Endothelial cell of umbilical vein (primary cell): Measurements from ENCODE around the gene GSK3A. TPM values are rescaled to one million over a fixed set of nuclear protein-coding genes. Genes with fewer than 3 reads are reported as not detected.
A peak's percentile ranks its signal among the peaks of the same experiment; 100 is the strongest.

Experiments
- Bru-seq: library from RNA; stranded (reverse); fragments of 400-500 nt; gene quantifications from one replicate; lab custom pipeline; 2021; lab: Mats Ljungman, UMichigan
- BruChase-seq, 2 experiments: library from RNA; stranded (reverse); fragments of 400-500 nt; gene quantifications; one replicate each; lab custom pipeline; 2021; lab: Mats Ljungman, UMichigan
- BruUV-seq: library from RNA; stranded (reverse); fragments of 400-500 nt; replicated peaks from 2 replicates; lab custom pipeline; 2021; lab: Mats Ljungman, UMichigan
- CTCF ChIA-PET: fragments of 300-600, 350-600 bp; sonication (Branson Sonifier 250); formaldehyde crosslinking; loops from one replicate; lab custom pipeline; 2021; ENCODE audit warnings: antibody characterized with exemption, inconsistent platforms; lab: Charles Lee
- POLR2A ChIA-PET: fragments of 300-600, 350-600 bp; sonication (Branson Sonifier 250); formaldehyde crosslinking; loops from one replicate; lab custom pipeline; 2021; ENCODE audit warnings: antibody characterized with exemption, inconsistent platforms; lab: Charles Lee
- DNase-seq: peaks from one replicate; pipeline ENCODE4 v3.0.0-alpha.2; 2011; ENCODE audit warnings: low read depth, low spot score
- FAIRE-seq: peaks from 2 replicates; lab custom pipeline; 2011; peaks lifted over from hg19 to GRCh38; lab: Jason Lieb, UNC
- H2AFZ ChIP-seq: 2 replicates; pipeline ENCODE4 v1.6.0; 2012; ENCODE audit warnings: low read depth, low read length, control low read depth, inconsistent platforms
- H3K27ac ChIP-seq: 2 replicates; pipeline ENCODE4 v1.5.1; 2011; ENCODE audit warnings: low read depth, mild to moderate bottlenecking, control low read depth, low read length, moderate library complexity; ENCODE audit not compliant: insufficient read depth
- H3K27me3 ChIP-seq, 2 experiments: 2 replicates each; pipeline versions ENCODE4 v1.6.0 to v1.6.1; 2011; ENCODE audit warnings: low read length in 2 of 2, mixed read lengths in 1 of 2; ENCODE audit not compliant: control insufficient read depth in 2 of 2, insufficient read depth in 2 of 2
- H3K36me3 ChIP-seq, 2 experiments: 2 replicates in 1 of 2; 3 replicates in 1 of 2; pipeline ENCODE4 v1.5.1; 2011; ENCODE audit warnings: low read length in 2 of 2, mild to moderate bottlenecking in 1 of 2, moderate library complexity in 1 of 2; ENCODE audit not compliant: control insufficient read depth in 2 of 2, insufficient read depth in 2 of 2; ENCODE audit errors: extremely low read depth in 1 of 2
- H3K4me1 ChIP-seq: 3 replicates; pipeline ENCODE4 v1.5.1; 2011; ENCODE audit warnings: mild to moderate bottlenecking, low read length; ENCODE audit not compliant: control insufficient read depth, insufficient read depth; ENCODE audit errors: extremely low read depth
- H3K4me2 ChIP-seq: 2 replicates; pipeline ENCODE4 v1.6.1; 2011; ENCODE audit warnings: low read length, control low read depth, mixed read lengths; ENCODE audit not compliant: insufficient read depth
- H3K4me3 ChIP-seq, 3 experiments: fragments of 200-600 bp in 1 of 3; sonication (generic), shearing (Covaris generic) in 1 of 3; replicated peaks in 1 of 3; 2 replicates each; pipeline ENCODE4 v1.5.1; 2011 to 2016; ENCODE audit warnings: control low read depth in 3 of 3, low read length in 3 of 3, mild to moderate bottlenecking in 2 of 3, inconsistent platforms in 1 of 3, low read depth in 1 of 3, moderate library complexity in 1 of 3; ENCODE audit not compliant: insufficient read depth in 1 of 3
- H3K79me2 ChIP-seq: 2 replicates; pipeline ENCODE4 v1.6.0; 2012; ENCODE audit warnings: low read length, inconsistent platforms; ENCODE audit not compliant: control insufficient read depth, insufficient read depth
- H3K9ac ChIP-seq: replicated peaks from 2 replicates; pipeline ENCODE3; 2011; ENCODE audit warnings: low read length, control low read depth; ENCODE audit not compliant: insufficient read depth; ENCODE audit errors: extremely low read depth
- H3K9me1 ChIP-seq: replicated peaks from 3 replicates; pipeline ENCODE4 v1.6.0; 2011; ENCODE audit warnings: mild to moderate bottlenecking, low read length; ENCODE audit not compliant: control insufficient read depth, insufficient read depth; ENCODE audit errors: extremely low read depth
- H3K9me3 ChIP-seq: replicated peaks from 2 replicates; pipeline ENCODE4 v1.5.1; 2012; ENCODE audit warnings: low read length, inconsistent platforms; ENCODE audit not compliant: control insufficient read depth, insufficient read depth
- H4K20me1 ChIP-seq: replicated peaks from 2 replicates; pipeline ENCODE3; 2011; ENCODE audit warnings: mild to moderate bottlenecking, low read length; ENCODE audit not compliant: control insufficient read depth, insufficient read depth; ENCODE audit errors: extremely low read depth
- EZH2 ChIP-seq: IDR thresholded peaks from 2 replicates; pipeline ENCODE4 v1.6.1; 2012; ENCODE audit warnings: borderline replicate concordance, low read depth, mild to moderate bottlenecking, moderate library complexity, low read length, inconsistent platforms; ENCODE audit not compliant: severe bottlenecking
- FOS ChIP-seq: IDR thresholded peaks from 2 replicates; pipeline ENCODE4 v1.6.1; 2011; ENCODE audit warnings: mild to moderate bottlenecking, low read length, moderate library complexity, borderline replicate concordance; ENCODE audit not compliant: insufficient read depth
- GATA2 ChIP-seq: IDR thresholded peaks from 2 replicates; pipeline ENCODE4 v1.7.0; 2011; ENCODE audit warnings: low read depth, mild to moderate bottlenecking, moderate library complexity, mixed read lengths, low read length; ENCODE audit not compliant: insufficient read length, insufficient read depth
- JUN ChIP-seq: IDR thresholded peaks from 2 replicates; pipeline ENCODE4 v1.6.1; 2011; ENCODE audit warnings: borderline replicate concordance, low read depth; ENCODE audit not compliant: insufficient read length, insufficient read depth
- MYC ChIP-seq: IDR thresholded peaks from one replicate; pipeline ENCODE4 v1.6.1; 2011; ENCODE audit warnings: mild to moderate bottlenecking, low read depth, low read length
- POLR2A ChIP-seq: IDR thresholded peaks from 2 replicates; pipeline ENCODE4 v1.6.1; 2012; ENCODE audit warnings: low read depth, mild to moderate bottlenecking, control low read depth, low read length
- POLR2AphosphoS5 ChIP-seq: IDR thresholded peaks from 2 replicates; pipeline ENCODE4 v1.6.1; 2012; ENCODE audit warnings: low read depth, mild to moderate bottlenecking, control low read depth, low read length, moderate library complexity; ENCODE audit not compliant: insufficient read depth
- dilution Hi-C: fragments of 300-500 bp; cut with MboI; formaldehyde crosslinking; loops from one replicate; pipeline ENCODE4 v1.15.0; 2019; ENCODE audit warnings: low sequenced_read_pairs; ENCODE audit not compliant: extremely low pct_ligation_motif_present
- intact Hi-C: fragments of 100-400 bp; cut with micrococcal nuclease; formaldehyde crosslinking; loops from one replicate; pipeline ENCODE4 v1.10.0; 2022
- long read RNA-seq: library from polyadenylated mRNA; stranded (forward); transcript quantifications from one replicate; pipeline ENCODE4 v2.0.0, GENCODE V29; 2021
- polyA minus RNA-seq, 3 experiments: library from RNA; depleted of rRNA, polyadenylated mRNA; stranded (reverse); fragments of >200 nt; gene quantifications; 1 replicate in 1 of 3; 2 replicates in 2 of 3; pipeline ENCODE4 v1.2.3, GENCODE V29; 2011
- polyA plus RNA-seq, 4 experiments: library from polyadenylated mRNA; depleted of rRNA in 3 of 4; stranded (reverse) in 3 of 4; unstranded in 1 of 4; fragments of >200 nt; gene quantifications; 2 replicates each; pipeline versions ENCODE4 v1.2.1 to v1.2.3, GENCODE V29; 2011 to 2012; ENCODE audit warnings: missing spikeins in 1 of 4
- total RNA-seq: library from RNA; stranded (reverse); gene quantifications from 2 replicates; pipeline ENCODE4 v1.2.3, GENCODE V29; 2021
- TF ChIP-seq, protein P1 (sequence below): IDR thresholded peaks from 2 replicates; pipeline ENCODE4 v1.6.1; 2011; ENCODE audit not compliant: insufficient read depth, insufficient read length
- TF ChIP-seq, protein P2 (sequence below), 2 donors: IDR thresholded peaks; 1 replicate in 1 of 2; 2 replicates in 1 of 2; pipeline ENCODE4 v1.5.1; 2011; ENCODE audit warnings: low read length in 2 of 2, mild to moderate bottlenecking in 2 of 2, moderate library complexity in 2 of 2, control low read depth in 1 of 2, inconsistent platforms in 1 of 2, low read depth in 1 of 2; ENCODE audit not compliant: insufficient read depth in 1 of 2; ENCODE audit errors: extremely low read depth in 1 of 2

GSK3A gene
- total RNA-seq (48.3 and 49.5 TPM in 2 replicates), polyA plus RNA-seq (73.7 and 74.7 TPM in 2 replicates), polyA minus RNA-seq (42.6 and 53.2 TPM in 2 replicates), Bru-seq, nascent RNA (percentile 62 among the genes with signal in this experiment), BruChase-seq, experiment 1, labeled RNA remaining after a 6-hour chase (percentile 93 among the genes with signal in this experiment), BruChase-seq, experiment 2, labeled RNA remaining after a 2-hour chase (percentile 86 among the genes with signal in this experiment)
- polyA plus RNA-seq (2011; cell fraction: cytosol; rRNA removed): 43.0 and 46.7 TPM in 2 replicates
- 38.6 and 45.0 TPM in 2 replicates for polyA plus RNA-seq (2011; cell fraction: nucleus; rRNA removed)
- 51.1 and 56.5 TPM in 2 replicates for polyA plus RNA-seq (2012)
- polyA minus RNA-seq (2011; cell fraction: cytosol; rRNA and poly(A)+ RNA removed): 12.4 TPM
- 10.8 and 11.8 TPM in 2 replicates for polyA minus RNA-seq (2011; cell fraction: nucleus; rRNA and poly(A)+ RNA removed)
- long read RNA-seq, transcript GSK3A-201 (11 exons, 2,188 nt): major isoform, 69 of 84 reads
- long read RNA-seq, partial matches to known transcripts: 2 of 84 reads
- long read RNA-seq, other reads (novel, unspliced or antisense): 11 of 84 reads

- peak; percentile 99 for DNase-seq
- H3K9me3 ChIP-seq: no peaks in the 10 kb centered on the region
- peak within 1 kb of the TSS; percentile 57 for H3K27ac ChIP-seq
- peak within 1 kb of the TSS; percentile 83 for H3K4me2 ChIP-seq
- ChIA-PET CTCF (interaction anchor here (0.7 to 11.8 kb wide), 15 partner anchors 9 to 159 kb away, joined by 3 to 365 read pairs (median 4); partner anchors contain the start of genes ERF and ZNF526), POLR2A (interaction anchor here (0.6 to 1.8 kb wide), 8 partner anchors 8 to 181 kb away, joined by 3 to 11 read pairs (median 6); partner anchors contain the start of genes PAFAH1B3 and PRR19)
- peak; percentile 100 for FAIRE-seq
- BruUV-seq: no TSS peak
- peak within 1 kb of the TSS; percentile 69 to 95 (median 92) for H3K4me3 ChIP-seq
- no peaks in the 10 kb centered on the region for H4K20me1 ChIP-seq
- peak within 1 kb of the TSS; percentile 85 for H3K9ac ChIP-seq
- H2AFZ ChIP-seq: peak within 1 kb of the TSS; percentile 74
- TF ChIP-seq, protein P1, sequence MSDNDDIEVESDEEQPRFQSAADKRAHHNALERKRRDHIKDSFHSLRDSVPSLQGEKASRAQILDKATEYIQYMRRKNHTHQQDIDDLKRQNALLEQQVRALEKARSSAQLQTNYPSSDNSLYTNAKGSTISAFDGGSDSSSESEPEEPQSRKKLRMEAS: peak; percentile 35
- TF ChIP-seq POLR2A (peak; percentile 90), MYC (peak; percentile 77), FOS (peak; percentile 26), POLR2AphosphoS5 (peak; percentile 84), EZH2 (no peak), GATA2 (no peak), JUN (peak; percentile 5)
- TF ChIP-seq, protein P2, sequence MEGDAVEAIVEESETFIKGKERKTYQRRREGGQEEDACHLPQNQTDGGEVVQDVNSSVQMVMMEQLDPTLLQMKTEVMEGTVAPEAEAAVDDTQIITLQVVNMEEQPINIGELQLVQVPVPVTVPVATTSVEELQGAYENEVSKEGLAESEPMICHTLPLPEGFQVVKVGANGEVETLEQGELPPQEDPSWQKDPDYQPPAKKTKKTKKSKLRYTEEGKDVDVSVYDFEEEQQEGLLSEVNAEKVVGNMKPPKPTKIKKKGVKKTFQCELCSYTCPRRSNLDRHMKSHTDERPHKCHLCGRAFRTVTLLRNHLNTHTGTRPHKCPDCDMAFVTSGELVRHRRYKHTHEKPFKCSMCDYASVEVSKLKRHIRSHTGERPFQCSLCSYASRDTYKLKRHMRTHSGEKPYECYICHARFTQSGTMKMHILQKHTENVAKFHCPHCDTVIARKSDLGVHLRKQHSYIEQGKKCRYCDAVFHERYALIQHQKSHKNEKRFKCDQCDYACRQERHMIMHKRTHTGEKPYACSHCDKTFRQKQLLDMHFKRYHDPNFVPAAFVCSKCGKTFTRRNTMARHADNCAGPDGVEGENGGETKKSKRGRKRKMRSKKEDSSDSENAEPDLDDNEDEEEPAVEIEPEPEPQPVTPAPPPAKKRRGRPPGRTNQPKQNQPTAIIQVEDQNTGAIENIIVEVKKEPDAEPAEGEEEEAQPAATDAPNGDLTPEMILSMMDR (IDR thresholded peaks at IDR 0.05; ENCODE audit: extremely low read depth in 1 of 2, insufficient read depth in 1 of 2, low read depth in 1 of 2, low read length in 2 of 2): no peak
- intact Hi-C loops (loop anchor here (1.0 kb wide), 3 partner anchors 22 to 179 kb away; partner anchors contain the start of gene ZNF526), dilution Hi-C loops (no loop called here)
- H3K27me3 ChIP-seq: no peaks in the 10 kb centered on the region
- peaks cover 32% of the 10 kb centered on the region for H3K79me2 ChIP-seq
- H3K9me1 ChIP-seq: no peaks in the 10 kb centered on the region
- H3K4me1 ChIP-seq: peaks cover 30% of the 10 kb centered on the region
- H3K36me3 ChIP-seq: peaks cover 0 to 9% of the 10 kb centered on the region in 2 experiments
These were observed at the start of gene GSK3A for GRCh38 chr19:42242512-42243409. GSK3A (minus strand) TSS chr19:42242602; CDS start chr19:42242465, 137 bp downstream.
